ENCODE data around the gene MTG1.

- TF ChIP-seq CTCF (conservative IDR thresholded peaks at IDR 0.05; ENCODE audit: low read depth in 2 of 2): no peak
- no peak for TF ChIP-seq EZH2 (IDR thresholded peaks at IDR 0.05; ENCODE audit: low read depth, unreplicated experiment)
- no peak for TF ChIP-seq REST (IDR thresholded peaks at IDR 0.05; ENCODE audit: unreplicated experiment)
- TF ChIP-seq CREB1 (CRISPR knock-in tag; IDR thresholded peaks at IDR 0.05; ENCODE audit: low read depth): no peak
- TF ChIP-seq EZH2phosphoT487 (IDR thresholded peaks at IDR 0.05; ENCODE audit: unreplicated experiment): no peak
- TF ChIP-seq ZNF114 (CRISPR knock-in tag; IDR thresholded peaks at IDR 0.05): no peak
Observed at GRCh38 chr10:133397938-133398337, 4.0 kb downstream of the MTG1 start.
